ENCODE results near the gene SLC25A2. TPM values are rescaled to one million over a fixed set of nuclear protein-coding genes. Genes with fewer than 3 reads are reported as not detected.

Gene SLC25A2
- total and polyA plus RNA-seq, 2 donors (not counting 1 experiment from before 2014, with no cell fraction given), result 0.66 TPM; not detected in 1

GRCh38 chr5:141269195-141269594 lies 34.7 kb downstream of the SLC25A2 start:
- Histone ChIP-seq H3K27ac (ENCODE audit: insufficient read depth, low read length) (no peak overlapping the region), H3K79me2 (ENCODE audit: control insufficient read depth, insufficient read depth, low read length) (no peaks in the 10 kb centered on the region), H3K36me3 (ENCODE audit: control insufficient read depth, insufficient read depth, low read length) (no peaks in the 10 kb centered on the region), H3K4me2 (ENCODE audit: extremely low read depth, insufficient read depth, low read length) (no peak overlapping the region), H4K20me1 (ENCODE audit: control insufficient read depth, extremely low read depth, insufficient read depth, low read length) (no peaks in the 10 kb centered on the region), H3K4me3 (replicated peaks in 1 of 4; ENCODE audit: control extremely low read depth in 1 of 4, insufficient read depth in 1 of 4, low read depth in 3 of 4, low read length in 4 of 4) (no peak overlapping the region), H3K27me3 (ENCODE audit: control insufficient read depth, insufficient read depth, low read length) (no peaks in the 10 kb centered on the region), H3K9ac (ENCODE audit: insufficient read depth, low read length) (no peak overlapping the region), H3K4me1 (ENCODE audit: control insufficient read depth, extremely low read depth, insufficient read depth, low read length) (no peaks in the 10 kb centered on the region), H2AFZ (ENCODE audit: low read length) (no peak overlapping the region), H3K9me3 (ENCODE audit: control insufficient read depth, insufficient read depth, low read depth, low read length) (no peaks in the 10 kb centered on the region)
- TF ChIP-seq CTCF (conservative IDR thresholded peaks at IDR 0.05 in 1 of 2, IDR thresholded peaks at IDR 0.05 in 1 of 2; ENCODE audit: low read depth in 1 of 2, low read length in 2 of 2) (no peak), EZH2 (IDR thresholded peaks at IDR 0.05; ENCODE audit: low read length, missing control alignments) (no peak)
- no peak for DNase-seq (ENCODE audit: low read depth in 2 of 2)

GRCh38 chr5:141261238-141261546 lies 42.7 kb downstream of the SLC25A2 start:
- no peak overlapping the region for H2AFZ ChIP-seq (ENCODE audit: low read length)
- H3K4me2 ChIP-seq (ENCODE audit: extremely low read depth, insufficient read depth, low read length), result no peak overlapping the region
- no peak overlapping the region for H3K9ac ChIP-seq (ENCODE audit: insufficient read depth, low read length)
- H3K27me3 ChIP-seq (ENCODE audit: control insufficient read depth, insufficient read depth, low read length), result no peaks in the 10 kb centered on the region
- H3K36me3 ChIP-seq (ENCODE audit: control insufficient read depth, insufficient read depth, low read length), result no peaks in the 10 kb centered on the region
- no peaks in the 10 kb centered on the region for H3K4me1 ChIP-seq (ENCODE audit: control insufficient read depth, extremely low read depth, insufficient read depth, low read length)
- H4K20me1 ChIP-seq (ENCODE audit: control insufficient read depth, extremely low read depth, insufficient read depth, low read length), result no peaks in the 10 kb centered on the region
- no peaks in the 10 kb centered on the region for H3K9me3 ChIP-seq (ENCODE audit: control insufficient read depth, insufficient read depth, low read depth, low read length)
- no peaks in the 10 kb centered on the region for H3K79me2 ChIP-seq (ENCODE audit: control insufficient read depth, insufficient read depth, low read length)
- no peak for DNase-seq (ENCODE audit: low read depth in 2 of 2)
- H3K4me3 ChIP-seq (replicated peaks in 1 of 4; ENCODE audit: control extremely low read depth in 1 of 4, insufficient read depth in 1 of 4, low read depth in 3 of 4, low read length in 4 of 4), result no peak overlapping the region
- TF ChIP-seq CTCF (conservative IDR thresholded peaks at IDR 0.05 in 1 of 2, IDR thresholded peaks at IDR 0.05 in 1 of 2; ENCODE audit: low read depth in 1 of 2, low read length in 2 of 2) (no peak), EZH2 (IDR thresholded peaks at IDR 0.05; ENCODE audit: low read length, missing control alignments) (no peak)
- no peak overlapping the region for H3K27ac ChIP-seq (ENCODE audit: insufficient read depth, low read length)

- H3K4me1 ChIP-seq (ENCODE audit: control insufficient read depth, extremely low read depth, insufficient read depth, low read length), result no peaks in the 10 kb centered on the region
- TF ChIP-seq EZH2 (IDR thresholded peaks at IDR 0.05; ENCODE audit: low read length, missing control alignments) (no peak), CTCF (conservative IDR thresholded peaks at IDR 0.05 in 1 of 2, IDR thresholded peaks at IDR 0.05 in 1 of 2; ENCODE audit: low read depth in 1 of 2, low read length in 2 of 2) (no peak)
- H4K20me1 ChIP-seq (ENCODE audit: control insufficient read depth, extremely low read depth, insufficient read depth, low read length), result no peaks in the 10 kb centered on the region
- no peaks in the 10 kb centered on the region for H3K27me3 ChIP-seq (ENCODE audit: control insufficient read depth, insufficient read depth, low read length)
- H3K4me3 ChIP-seq (replicated peaks in 1 of 4; ENCODE audit: control extremely low read depth in 1 of 4, insufficient read depth in 1 of 4, low read depth in 3 of 4, low read length in 4 of 4), result no peak overlapping the region
- no peaks in the 10 kb centered on the region for H3K79me2 ChIP-seq (ENCODE audit: control insufficient read depth, insufficient read depth, low read length)
- peak in 1 of 2 donors; percentile 15 for DNase-seq (ENCODE audit: low read depth in 2 of 2)
- H3K9me3 ChIP-seq (ENCODE audit: control insufficient read depth, insufficient read depth, low read depth, low read length), result no peaks in the 10 kb centered on the region
- H3K27ac ChIP-seq (ENCODE audit: insufficient read depth, low read length), result no peak overlapping the region
- H3K4me2 ChIP-seq (ENCODE audit: extremely low read depth, insufficient read depth, low read length), result no peak overlapping the region
- no peaks in the 10 kb centered on the region for H3K36me3 ChIP-seq (ENCODE audit: control insufficient read depth, insufficient read depth, low read length)
- no peak overlapping the region for H3K9ac ChIP-seq (ENCODE audit: insufficient read depth, low read length)
- no peak overlapping the region for H2AFZ ChIP-seq (ENCODE audit: low read length)
Observed at GRCh38 chr5:141260458-141261237, 43.2 kb downstream of the SLC25A2 start.
